OCI-M1 (cell line): ENCODE results near the gene ASAP3.
A peak's percentile ranks its signal among the peaks of the same experiment; 100 is the strongest.

Experiments
- DNase-seq: peaks from one replicate; lab custom pipeline; 2025; lab: John Stamatoyannopoulos, UW

Gene ASAP3

GRCh38 chr1:23423415-23424292 lies 60.3 kb downstream of the ASAP3 start:
- no peak for DNase-seq

GRCh38 chr1:23422941-23423340 lies 61.0 kb downstream of the ASAP3 start:
- no peak for DNase-seq

- peak; percentile 60 for DNase-seq
Measured at GRCh38 chr1:23422241-23422877, 61.6 kb downstream of the ASAP3 start.

DNA sequence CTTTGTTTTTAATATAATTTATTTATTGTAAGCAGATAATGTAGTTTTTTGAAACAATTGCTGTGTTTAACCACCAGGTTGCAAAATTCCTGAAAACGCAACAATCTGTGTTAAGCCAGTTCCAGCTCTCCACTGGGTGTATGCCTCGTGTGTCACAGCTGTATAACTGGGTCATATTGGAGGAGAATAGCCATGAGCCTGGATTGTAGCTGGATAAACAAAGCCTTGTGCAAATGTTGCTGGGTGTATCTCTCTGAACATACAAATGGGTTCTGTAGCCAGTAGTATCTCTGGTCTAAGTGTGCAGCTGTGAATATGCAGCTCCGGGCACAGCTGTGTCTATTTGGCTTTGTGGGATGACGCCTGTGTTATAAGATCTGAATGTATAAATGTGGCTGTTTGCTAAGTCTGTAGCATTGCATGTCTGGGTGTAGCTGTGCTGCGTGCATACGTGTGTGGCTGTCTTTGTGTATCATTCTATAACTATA lies 62.2 kb downstream of the ASAP3 start:
- DNase-seq: no peak

DNA sequence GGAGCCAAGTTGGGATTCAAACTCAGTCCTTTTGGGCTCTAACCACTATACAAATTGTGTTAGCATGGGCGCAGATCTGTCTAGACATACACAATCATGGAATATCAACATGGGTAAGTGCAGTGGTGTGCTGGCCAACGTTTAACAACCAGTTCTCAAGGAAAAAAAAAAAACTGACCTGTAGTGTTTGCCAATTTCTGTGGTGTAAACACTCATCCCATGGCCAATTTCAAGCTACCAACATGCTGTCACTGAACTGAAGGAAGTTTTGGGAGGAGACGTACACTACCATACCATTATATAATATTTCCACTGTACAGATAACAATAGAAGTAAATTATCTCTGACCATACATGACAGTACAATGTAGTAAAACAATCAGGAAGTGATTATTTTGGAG lies 62.6 kb downstream of the ASAP3 start:
- no peak for DNase-seq

GRCh38 chr1:23420778-23421177 lies 63.2 kb downstream of the ASAP3 start:
- no peak for DNase-seq

DNA sequence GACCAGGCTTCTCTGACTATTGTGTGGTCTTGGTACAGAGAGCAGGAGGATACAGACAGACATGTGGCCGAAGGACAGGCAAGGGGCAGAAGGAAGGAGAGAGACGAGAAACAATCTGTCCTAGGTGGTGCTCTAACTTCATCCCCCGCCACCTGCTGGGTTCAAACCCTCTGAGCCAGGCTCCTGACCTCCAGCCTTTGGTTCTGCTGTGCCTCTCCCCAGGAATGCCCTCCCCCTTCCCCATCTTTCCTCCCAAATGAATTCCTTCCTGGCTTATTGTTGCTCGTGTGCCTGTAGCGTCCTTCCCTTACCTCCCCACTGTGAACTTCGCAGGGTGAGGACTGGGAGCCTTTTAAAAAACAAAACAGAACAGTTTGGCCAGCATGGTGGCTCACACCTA lies 64.8 kb downstream of the ASAP3 start:
- DNase-seq: no peak

- DNase-seq: no peak
Measured at GRCh38 chr1:23417570-23417969, 66.4 kb downstream of the ASAP3 start.

DNA sequence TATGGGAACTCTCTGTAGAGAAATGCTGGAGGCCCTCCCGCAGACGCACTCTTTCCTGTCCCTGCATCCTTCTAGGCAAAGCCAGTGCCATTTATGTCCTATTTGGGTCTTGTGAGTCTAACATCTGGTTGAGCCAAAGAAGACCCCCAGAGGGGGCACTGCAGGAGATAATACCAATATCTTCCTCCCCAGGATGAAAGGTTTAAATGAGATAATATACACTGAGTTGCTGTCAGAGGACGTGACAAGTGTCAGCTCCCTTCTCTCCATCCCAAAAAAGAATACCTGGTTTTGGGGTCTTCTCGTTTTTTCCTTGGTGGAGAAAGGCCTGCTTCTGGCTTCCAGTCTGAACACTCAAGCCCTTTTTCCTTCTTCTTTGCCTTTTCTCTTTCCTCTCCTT lies 67.0 kb downstream of the ASAP3 start:
- no peak for DNase-seq

DNA sequence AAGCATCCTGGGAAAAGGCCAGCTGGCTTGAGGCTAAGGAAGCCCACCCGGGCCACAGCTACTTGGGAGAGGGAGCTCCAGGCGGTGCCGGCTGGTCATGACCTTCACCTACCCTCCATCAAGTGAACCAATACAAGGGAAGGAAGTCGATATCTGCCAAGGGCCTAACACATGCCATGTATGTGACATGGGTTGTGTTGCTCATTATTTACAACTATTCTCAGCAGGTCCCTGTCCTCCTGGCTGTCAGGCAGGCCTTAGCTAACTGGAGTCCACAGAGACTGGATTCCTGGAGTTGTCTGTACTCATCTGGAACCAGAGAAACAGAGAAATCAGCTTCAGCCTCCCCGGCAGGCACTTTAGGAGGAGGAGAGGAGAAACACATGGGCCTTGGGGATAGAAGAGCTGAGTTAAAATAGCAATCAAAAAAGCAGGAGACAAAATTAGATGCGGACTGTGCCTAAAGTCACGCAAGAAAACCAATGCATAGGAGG lies 75.1 kb downstream of the ASAP3 start:
- no peak for DNase-seq

GRCh38 chr1:23407016-23407630 lies 76.9 kb downstream of the ASAP3 start:
- no peak for DNase-seq

GRCh38 chr1:23405946-23406345 lies 78.0 kb downstream of the ASAP3 start:
- DNase-seq: no peak

DNA sequence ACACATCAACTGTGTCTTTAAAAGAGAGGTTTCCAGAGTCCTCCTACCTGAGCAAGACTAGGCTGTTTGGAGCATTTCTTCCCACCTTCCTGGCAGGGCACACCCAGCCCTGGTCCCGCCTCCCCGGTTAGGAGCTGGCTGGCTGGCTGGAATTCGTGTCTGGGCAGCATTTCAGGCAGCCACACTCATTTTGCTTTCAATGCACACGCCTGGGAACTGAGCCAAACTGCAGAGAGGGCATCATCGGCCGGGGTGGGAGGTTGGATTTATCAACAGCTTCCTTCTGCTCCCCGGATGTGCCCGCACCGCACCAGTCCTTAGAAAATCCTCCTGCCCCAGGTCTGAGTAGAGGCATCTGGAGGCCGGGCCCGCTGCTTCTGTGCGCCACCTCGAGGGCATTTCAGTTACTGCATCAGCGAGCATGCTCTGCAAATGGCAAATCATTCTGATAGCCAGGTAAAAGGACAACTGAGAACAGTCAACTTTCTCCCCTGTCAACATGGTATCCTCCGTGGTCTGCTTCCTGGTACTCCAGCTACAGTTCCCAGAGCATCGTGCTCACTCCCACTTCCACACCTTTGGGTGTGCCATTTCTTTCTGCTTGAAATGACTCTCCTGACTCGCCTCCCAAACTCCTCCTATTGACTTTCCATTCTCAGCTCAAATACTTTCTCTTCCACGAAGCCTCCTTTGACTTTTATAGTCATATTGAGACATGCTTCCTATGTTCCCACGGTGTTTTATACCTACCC lies 80.1 kb downstream of the ASAP3 start:
- peak; percentile 92 for DNase-seq

DNA sequence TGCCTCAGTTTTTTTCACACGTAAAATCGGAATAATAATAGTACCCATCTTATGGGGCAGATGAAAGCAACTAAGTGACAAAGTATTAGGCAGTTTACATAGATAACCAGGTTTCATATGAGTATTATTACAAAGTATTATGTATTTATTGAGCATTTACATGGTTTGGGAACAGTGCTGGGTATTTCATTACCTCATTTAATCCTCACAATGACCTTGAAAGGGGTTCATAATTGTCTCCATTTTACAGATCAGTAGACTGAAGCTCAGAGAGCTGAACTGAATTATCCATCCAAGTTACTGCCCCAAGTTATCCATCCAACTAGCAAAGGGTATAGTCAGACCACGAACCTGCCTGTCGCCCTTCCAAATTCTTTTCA lies 80.6 kb downstream of the ASAP3 start:
- DNase-seq: no peak

GRCh38 chr1:23403038-23403336 lies 81.0 kb downstream of the ASAP3 start:
- no peak for DNase-seq

DNA sequence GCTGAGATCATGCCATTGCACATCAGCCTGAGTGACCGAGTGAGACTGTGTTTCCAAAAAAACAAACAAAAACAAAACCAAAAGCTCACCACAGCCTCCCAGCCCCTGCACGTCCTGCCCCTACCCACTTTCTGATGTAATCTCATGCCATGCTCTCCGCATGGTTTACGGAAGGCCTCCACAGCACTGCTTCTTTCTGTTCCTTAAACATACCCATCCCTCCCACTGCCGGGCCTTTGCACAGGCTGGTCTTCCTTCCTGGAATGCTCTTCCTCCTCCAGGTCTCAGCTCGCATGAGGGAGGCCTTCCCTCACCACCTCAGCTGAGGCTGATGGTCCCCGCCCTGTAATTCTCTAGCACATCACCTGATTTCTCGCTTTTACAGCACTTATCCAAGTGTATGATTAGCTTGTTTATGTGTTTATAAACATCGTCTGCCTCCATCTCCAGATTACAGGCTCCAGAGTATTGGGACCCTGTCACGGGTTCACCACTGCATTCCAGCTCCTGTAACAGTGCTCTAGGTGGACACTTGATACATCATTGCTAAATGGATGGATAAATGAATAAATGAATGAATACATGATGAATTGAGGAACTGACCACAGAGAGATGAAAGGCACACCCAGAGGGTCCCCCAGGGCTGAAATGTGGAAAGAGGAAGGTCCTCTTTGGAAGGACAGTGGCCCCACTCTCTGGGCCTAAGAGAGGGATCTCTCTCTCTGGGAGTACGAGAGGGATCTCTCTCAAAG lies 81.5 kb downstream of the ASAP3 start:
- DNase-seq: no peak

DNA sequence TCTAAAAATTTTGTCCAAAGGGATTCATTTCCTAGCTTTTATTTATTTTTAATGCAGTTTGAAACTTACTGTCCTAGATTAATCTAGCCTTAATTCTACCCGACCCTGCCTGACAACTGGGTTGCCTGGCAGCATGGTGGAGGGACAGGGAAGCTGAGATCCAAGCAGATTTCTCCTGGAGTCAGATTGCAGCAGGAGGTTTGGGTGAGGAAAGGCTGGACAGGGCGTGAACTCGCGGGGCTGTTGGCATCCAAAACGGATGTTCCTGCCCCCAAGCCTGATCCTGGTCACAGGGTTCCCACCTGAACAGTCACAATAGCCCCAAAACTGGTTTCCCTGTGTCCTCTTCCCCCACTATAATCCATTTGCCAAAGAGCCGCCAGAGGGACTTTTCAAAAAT lies 82.7 kb downstream of the ASAP3 start:
- DNase-seq: no peak

DNA sequence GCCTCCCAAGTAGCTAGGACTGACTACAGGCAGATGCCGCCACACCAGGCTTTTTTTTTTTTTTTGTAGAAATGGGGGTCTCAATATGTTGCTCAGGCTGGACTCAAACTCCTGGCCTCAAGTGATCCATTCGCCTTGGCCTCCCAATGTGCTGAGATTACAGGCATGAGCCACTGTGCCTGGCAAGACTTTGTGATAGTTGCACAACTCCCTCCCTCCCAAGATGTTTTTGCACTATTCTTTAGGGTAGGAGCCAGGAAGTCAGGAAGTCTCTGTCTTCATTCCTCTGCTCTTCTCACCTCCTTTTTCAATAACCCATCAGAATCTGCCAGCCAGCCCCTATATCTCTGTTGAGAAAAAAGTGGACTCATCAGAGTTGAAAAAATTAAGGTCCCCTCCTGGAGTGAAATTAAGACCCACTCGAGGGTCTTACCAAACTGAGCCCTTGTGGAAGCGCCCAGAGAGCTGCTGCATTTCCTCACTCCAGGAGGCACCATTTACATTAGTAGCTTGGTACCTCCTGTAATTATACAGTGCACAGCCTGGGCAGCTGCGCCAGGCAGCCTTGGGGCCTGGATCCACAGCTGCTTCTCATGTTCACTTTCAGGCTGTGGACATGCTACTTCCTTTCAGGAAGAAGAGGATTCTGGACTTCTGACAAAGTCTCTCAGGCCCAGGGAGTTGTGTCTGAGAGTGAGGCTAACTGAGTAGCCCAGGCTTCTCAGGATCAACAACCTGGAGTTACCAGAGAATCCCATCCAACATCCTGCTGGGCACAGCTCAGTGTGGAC lies 83.5 kb downstream of the ASAP3 start:
- DNase-seq: no peak

DNA sequence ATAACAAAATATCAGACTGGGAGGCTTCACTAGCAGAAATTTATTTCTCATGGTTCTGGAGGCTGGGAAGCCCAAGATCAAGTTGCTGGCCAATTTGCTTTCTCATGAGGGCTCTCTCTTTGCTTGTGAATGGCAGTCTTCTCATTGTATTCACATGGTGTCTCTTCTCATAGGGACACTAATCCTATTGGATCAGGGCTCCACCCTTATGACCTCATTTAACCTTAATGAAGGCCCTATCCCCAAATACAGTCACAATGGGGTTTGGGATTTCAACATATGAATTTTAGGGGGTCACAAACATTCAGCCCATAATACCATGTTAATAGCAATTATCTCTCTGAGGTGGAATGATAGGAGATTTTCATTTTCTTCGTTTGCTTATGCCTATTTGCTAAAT lies 84.8 kb downstream of the ASAP3 start:
- DNase-seq: no peak

DNA sequence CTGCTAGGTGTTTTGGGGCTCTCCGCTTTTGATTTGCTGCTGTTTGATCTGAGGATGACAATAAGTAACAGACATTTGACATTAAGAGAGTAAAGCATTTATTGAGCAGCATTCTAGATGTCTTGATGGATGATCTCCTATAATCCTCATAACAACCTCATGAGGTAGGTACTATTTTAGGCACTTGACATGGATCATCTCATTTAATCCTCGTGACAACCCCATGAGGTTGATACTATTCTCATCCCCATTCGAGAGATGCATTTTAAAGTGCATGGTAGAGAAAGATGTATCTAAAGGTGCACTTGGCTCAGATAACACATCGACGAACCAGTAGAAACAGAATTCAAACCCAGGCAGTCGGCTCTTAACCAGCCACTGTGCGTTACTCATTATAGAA lies 86.1 kb downstream of the ASAP3 start:
- no peak for DNase-seq

GRCh38 chr1:23396380-23396779 lies 87.6 kb downstream of the ASAP3 start:
- no peak for DNase-seq
